ENCODE measurements around the gene TGIF2. TPM values are rescaled to one million over a fixed set of nuclear protein-coding genes. Genes with fewer than 3 reads are reported as not detected.

The TGIF2 gene
- 3.3 to 4.9 TPM (median 4.2 TPM) in 5 replicates for total RNA-seq (2022; extraction: Qiagen RNA extraction)

GRCh38 chr20:36573103-36573797, at the start of gene TGIF2:
TSS of gene TGIF2 (plus strand) at chr20:36573597. CDS start at chr20:36578775, 5,178 bp downstream.

GRCh38 chr20:36541227-36541767, 32.1 kb upstream of the TGIF2 start, which contains the start of gene MYL9:
TSS of gene MYL9 (plus strand) at chr20:36541519. CDS start at chr20:36544885, 3,366 bp downstream.

GRCh38 chr20:36605399-36606157, 32.2 kb downstream of the TGIF2 start, which contains the start of gene RAB5IF:
TSS of gene RAB5IF (plus strand) at chr20:36605779. CDS start at chr20:36605952, 173 bp downstream.

Other genes with a start within 250 kb of the TGIF2 start
- 15.0 to 26.4 TPM (median 21.3 TPM) in 5 replicates for gene MYL9, start 32.1 kb upstream of the TGIF2 start, total RNA-seq (2022; extraction: Qiagen RNA extraction)
- 194 to 255 TPM (median 228 TPM) in 5 replicates for gene RAB5IF, start 32.2 kb downstream of the TGIF2 start, total RNA-seq (2022; extraction: Qiagen RNA extraction)
- 0.08 to 0.12 TPM (median 0.12 TPM) in 5 replicates for gene SLA2, start 72.6 kb downstream of the TGIF2 start, total RNA-seq (2022; extraction: Qiagen RNA extraction)
- gene NDRG3, start 172.5 kb downstream of the TGIF2 start, total RNA-seq (2022; extraction: Qiagen RNA extraction) = 19.9 to 24.7 TPM (median 24.2 TPM) in 5 replicates
- gene DSN1, start 200.2 kb downstream of the TGIF2 start, total RNA-seq (2022; extraction: Qiagen RNA extraction) = 21.5 to 26.0 TPM (median 24.1 TPM) in 5 replicates

All from A549 treated with dexamethasone at 1 μM for 4 hours (cell line).